CD4-positive, alpha-beta T cell treated with Interleukin-12 subunit alpha and Interleukin-12 subunit beta, for 1 hour (primary cell): ENCODE measurements around the gene MEOX1.

ENCODE experiments used
- DNase-seq: peaks from one replicate; pipeline ENCODE4 v3.0.0-alpha.2; 2020

The MEOX1 gene

GRCh38 chr17:43679911-43680310 is 18.2 kb upstream of the MEOX1 start:
- no peak for DNase-seq

GRCh38 chr17:43679401-43679800 is 17.7 kb upstream of the MEOX1 start:
- DNase-seq = no peak

DNA sequence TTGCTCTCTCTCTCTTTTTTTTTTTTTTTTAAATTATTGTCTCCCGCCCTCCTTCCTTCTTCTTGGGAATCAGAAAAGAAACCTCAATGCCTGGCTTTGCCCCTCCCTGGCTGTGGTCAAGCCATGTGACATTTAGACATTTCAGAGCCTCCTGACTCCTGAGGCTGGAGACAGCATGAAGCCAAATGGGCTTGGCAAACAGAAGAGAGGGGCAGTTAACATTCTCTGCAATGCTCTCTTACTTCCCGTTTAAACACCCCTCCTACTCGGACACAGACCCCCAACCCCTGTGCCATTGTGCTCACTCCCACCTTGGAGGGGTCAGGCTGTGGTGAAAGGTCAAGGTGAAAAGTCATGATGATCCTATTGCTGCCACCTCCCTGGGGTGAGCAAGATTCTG is 14.7 kb upstream of the MEOX1 start:
- DNase-seq = no peak

DNA sequence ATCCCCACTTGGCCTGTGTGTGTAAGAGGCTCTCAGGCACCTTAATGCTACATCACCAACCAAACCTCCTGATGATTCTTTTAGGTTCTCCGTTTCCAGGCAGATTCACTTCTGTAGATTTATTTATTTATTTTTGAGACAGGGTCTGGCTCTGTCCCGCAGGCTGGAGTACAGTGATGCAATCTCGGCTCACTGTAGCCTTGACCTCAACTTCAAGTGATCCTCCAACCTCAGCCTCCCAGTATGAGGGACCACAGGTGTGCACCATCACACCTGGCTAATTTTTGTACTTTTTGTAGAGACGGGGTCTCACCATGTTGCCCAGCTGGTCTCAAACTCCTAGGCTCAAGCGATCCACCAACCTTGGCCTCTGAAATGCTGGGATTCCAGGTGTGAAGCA is 12.7 kb upstream of the MEOX1 start:
- DNase-seq = no peak

GRCh38 chr17:43673516-43674323 is 12.0 kb upstream of the MEOX1 start:
- DNase-seq = peak; percentile 60

- no peak for DNase-seq
Measured at GRCh38 chr17:43671755-43672519, 10.2 kb upstream of the MEOX1 start.

- DNase-seq = no peak
Measured at GRCh38 chr17:43671031-43671692, 9.4 kb upstream of the MEOX1 start.

GRCh38 chr17:43670645-43671030 is 8.9 kb upstream of the MEOX1 start:
- DNase-seq = no peak

GRCh38 chr17:43669971-43670644 is 8.4 kb upstream of the MEOX1 start:
- no peak for DNase-seq

DNA sequence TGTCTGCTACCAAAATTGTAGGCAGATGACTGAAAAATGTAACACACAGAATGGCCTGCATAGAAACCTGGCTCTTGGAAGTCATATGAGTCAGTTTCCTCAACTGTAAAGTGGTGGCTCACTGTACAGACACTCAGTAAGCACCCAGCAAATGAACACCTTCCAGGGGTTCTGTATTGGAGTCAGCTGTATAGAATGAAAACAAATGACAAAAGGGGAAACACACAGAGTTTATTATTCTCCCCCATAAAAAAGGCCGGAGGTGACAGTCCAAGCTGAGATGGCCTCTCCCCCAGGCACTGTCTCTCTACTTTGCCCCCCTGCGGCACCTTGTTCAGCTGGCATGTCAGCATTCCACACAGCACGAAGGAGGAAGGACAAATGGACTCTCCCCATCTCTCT is 6.2 kb upstream of the MEOX1 start:
- no peak for DNase-seq

- DNase-seq = no peak
Measured at GRCh38 chr17:43667506-43667905, 5.8 kb upstream of the MEOX1 start.

DNA sequence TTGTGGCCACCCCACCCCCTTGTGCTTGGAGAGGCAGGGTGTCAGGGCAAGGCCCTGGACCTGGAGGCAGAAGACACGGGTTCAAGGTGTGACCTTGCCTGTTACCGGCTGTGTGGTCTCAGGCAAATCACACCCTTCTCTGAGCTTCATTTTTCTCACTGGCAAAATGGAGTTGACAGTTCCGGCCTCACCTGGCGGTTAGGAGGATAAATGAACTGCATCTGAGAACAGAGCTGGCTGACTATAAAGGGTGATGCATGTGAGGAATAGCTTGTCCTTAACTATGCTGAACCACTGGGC is 4.2 kb upstream of the MEOX1 start:
- no peak for DNase-seq

DNA sequence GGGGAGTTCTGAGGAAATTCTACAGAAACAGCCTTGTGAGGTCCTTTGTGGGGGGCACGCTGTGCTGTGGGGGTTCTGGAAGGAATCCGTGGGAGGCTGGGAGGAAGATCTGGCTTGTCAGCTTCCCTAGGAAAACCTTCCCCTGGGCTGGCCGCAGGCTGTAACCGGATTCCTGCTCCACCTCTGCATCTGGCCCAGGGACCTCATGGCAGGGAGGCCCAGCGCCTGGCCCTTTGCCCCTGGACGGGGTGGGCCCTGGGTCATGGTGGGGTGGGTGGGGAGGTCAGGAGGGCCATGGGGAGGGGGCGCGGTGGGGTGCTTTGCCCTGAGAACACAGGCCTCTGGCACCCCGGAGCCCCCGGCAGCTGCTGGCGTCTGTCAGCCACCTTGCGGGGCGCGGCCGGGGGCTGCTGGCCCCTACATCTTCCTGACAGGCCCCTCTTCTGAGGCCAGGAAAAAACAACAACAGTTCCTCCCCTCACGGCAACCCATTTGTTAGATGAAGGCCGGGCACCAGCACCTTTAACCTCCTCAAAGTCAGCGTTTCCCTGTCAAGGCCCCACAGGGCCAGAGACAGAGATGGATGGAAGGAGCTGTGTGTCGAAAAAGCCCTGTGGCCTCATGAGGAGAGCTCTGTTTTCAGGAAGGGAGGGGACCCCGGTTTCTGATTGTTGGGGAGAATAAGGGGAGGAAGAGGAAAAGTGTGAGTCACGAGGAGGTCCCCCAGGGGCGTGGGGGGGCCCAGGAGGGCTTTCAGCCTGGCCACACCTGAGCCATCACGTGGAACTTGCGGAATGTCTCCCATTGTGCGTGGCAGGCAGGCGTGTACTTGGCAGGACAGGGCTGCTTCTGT is 3.6 kb upstream of the MEOX1 start:
- DNase-seq = no peak

GRCh38 chr17:43664096-43664495 is 2.4 kb upstream of the MEOX1 start:
- DNase-seq = no peak

- no peak for DNase-seq
Measured at GRCh38 chr17:43663383-43663782, 1.7 kb upstream of the MEOX1 start.

DNA sequence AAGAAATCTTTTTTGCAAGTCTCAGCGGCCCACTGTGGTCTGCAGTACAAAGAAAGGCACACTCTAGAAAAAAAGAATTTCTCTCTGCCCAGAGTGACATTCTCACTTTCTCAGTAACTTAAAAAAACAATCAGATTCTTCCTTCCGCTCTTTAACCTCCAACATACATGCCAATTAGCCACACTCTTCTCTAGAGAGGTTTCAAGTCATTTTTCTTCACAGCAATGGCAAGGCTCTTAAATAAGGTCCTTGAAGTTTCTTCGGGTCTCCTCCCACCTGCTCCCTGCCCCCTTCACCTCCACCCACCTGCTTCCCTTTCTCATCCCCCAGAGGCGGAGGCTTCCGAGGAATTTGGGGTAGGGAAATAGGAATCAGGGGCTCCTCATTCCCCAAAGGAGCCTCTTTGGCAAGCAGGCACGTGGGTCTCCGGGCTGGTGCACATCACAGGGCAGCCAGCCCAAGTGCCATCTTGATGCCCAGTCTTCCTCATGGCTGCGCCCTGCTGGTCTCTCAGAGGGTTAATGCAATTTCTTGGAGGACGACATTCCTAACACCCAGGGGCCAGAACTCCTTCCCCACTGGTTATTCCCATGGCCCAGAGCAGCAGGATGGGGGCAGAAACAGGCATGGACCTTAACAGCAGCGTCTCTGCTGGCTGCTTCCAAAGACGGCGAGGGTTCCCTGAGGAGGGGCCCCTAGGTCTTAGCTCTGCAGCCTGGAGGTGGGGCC is 855 bp upstream of the MEOX1 start:
- no peak for DNase-seq

- no peak for DNase-seq
Measured at GRCh38 chr17:43660816-43661493, 767 bp downstream of the MEOX1 start.

- no peak for DNase-seq
Measured at GRCh38 chr17:43659823-43660617, 1.7 kb downstream of the MEOX1 start.

DNA sequence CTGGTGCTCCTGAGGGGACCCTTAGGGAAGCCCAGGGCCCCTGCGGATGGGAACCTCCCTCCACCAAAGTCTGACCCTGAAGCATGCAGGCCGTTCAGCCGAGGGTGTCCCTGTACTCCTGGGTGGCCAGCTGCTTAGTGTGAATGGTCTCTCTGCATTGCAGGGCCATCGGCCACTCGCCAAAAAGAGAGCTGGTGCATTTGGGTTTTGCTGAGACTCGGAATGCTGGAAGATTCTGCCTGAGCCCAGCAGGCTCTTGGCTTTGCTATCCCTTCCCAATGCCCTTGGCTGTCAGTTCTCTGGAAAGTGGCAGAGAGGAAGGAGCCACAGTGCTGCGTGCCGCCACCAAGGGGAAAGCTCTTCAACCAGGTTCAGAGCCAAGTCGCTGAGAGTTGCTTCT is 2.8 kb downstream of the MEOX1 start:
- no peak for DNase-seq

DNA sequence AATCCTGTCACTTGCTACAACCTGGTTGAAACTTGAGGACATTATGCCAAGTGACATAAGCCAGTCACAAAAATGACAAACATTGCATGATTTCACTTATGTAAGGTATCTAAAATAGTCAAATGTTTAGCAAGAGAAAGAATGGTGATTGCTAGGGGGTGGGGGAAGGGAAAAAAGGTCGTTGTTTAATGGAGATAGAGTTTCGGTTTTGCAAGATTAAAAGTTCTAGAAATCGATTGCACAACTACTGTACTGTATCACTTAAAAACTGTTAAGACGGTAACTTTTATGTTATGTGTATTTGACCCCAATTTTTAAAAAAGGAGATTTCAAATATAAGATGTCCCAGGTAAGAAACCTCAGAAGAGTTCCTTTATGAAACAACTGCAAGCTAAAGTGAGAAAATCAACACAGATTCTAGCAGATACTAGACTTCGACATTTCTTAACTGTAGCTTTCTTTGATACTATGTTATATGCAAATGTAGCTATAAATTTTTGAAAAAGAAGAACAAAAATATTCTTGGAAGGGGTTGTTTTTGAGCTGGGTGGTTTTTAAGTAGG is 5.9 kb downstream of the MEOX1 start:
- no peak for DNase-seq
